ENCODE measurements around the gene IFNGR1.
A peak's percentile ranks its signal among the peaks of the same experiment; 100 is the strongest.
"Not testable (repeated sequence)": the region's sequence is repeated elsewhere in the genome, so short reads cannot be mapped to it uniquely, and the experiment has no call there.

The IFNGR1 gene

GRCh38 chr6:137235686-137236085 is 16.5 kb upstream of the IFNGR1 start:
- no peak for DNase-seq

GRCh38 chr6:137233911-137234863 is 15.0 kb upstream of the IFNGR1 start:
- DNase-seq = peak; percentile 41

DNA sequence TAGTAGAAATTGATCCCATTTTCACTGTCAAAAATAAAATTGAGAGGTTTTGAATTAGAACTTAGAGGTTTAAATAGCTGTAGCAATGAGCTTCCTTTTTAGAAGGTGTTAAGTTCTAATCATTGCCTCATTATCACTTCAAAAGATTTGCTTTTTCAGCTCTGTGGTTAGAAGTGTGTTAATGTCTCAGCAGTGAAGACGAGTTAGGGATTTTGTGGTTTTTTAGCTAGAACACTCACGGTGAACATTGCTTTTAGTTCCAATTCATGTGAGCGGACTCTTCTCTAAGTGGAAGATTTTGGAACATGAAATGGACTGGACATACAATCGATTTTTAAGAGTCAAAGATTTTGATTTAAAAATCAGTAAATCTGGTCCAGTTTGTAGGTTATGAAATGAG is 12.7 kb upstream of the IFNGR1 start:
- peak; percentile 38 for DNase-seq

GRCh38 chr6:137230956-137231555 is 11.9 kb upstream of the IFNGR1 start:
- no peak for DNase-seq

DNA sequence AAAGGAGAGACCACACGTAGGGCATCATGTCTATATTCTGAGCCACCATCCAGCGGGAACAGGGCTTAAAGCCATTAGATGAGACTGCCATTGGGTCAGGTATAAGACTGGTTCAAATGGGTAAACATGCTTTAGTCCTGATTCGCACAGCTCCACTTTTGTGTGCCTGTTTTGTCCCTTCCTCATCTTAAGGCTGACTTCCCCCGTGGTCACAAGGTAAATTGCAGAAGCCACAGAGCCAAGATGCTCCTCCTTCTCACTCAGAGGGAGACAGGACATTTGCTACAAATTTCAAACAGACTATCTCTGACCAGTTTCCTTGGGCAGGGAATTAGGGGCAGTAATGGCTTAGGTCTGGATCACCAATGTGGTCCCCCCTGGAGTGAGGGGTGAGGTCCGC is 11.4 kb upstream of the IFNGR1 start:
- no peak for DNase-seq

DNA sequence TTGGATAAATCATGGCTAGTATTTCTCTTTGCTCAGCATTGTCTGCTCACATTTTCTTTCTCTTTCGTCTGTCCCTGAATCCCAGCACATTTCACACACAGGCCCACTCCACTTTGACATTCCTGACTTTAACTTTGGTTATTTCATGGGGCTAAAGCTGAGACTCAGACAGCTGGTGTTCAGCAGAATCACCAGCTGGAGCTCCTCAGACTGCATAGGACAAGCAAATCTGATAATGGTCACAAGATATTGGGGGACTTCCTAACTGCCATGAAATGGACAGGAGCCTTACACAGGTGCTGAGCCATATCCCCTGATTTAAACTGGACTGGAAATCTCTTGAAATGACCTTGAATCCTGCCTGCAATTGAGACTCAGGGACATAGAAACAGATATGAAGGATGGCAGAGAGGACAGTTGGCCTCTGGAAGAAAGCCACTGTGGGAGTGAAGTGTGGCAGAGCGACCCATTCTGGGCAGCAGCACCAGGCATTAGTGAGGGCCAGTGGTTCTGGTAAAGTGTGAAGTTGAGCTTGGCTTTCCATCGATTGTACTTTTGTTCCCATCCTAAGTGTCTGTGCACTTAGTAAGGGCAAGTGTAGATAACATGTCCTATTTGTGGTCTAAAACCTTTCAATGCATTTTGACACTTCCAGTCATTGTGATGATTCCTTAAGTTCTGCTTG is 10.0 kb upstream of the IFNGR1 start:
- no peak for DNase-seq

DNA sequence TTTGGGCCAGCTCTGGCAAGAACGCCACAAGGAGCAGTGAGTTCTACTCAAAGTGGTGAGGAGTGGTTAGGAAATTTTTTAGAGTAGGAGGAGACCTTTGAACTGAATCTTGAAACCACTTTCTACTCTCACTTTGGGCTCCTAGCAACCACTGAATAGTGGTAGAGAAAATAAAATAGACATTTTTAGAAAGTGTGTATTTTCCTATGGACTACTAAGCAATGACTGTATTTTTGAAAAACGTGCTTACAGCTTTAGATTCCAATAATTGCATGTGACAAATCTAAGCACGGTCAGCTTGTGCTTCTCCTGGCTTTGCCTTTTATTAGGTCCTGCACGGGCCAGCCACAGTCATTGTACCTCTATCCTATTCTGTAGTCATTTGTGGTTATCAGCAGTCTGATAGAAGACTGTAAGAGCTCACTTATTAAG is 8.7 kb upstream of the IFNGR1 start:
- no peak for DNase-seq

- DNase-seq = no peak
Measured at GRCh38 chr6:137226697-137227096, 7.5 kb upstream of the IFNGR1 start.

GRCh38 chr6:137224799-137225198 is 5.6 kb upstream of the IFNGR1 start:
- DNase-seq = no peak

DNA sequence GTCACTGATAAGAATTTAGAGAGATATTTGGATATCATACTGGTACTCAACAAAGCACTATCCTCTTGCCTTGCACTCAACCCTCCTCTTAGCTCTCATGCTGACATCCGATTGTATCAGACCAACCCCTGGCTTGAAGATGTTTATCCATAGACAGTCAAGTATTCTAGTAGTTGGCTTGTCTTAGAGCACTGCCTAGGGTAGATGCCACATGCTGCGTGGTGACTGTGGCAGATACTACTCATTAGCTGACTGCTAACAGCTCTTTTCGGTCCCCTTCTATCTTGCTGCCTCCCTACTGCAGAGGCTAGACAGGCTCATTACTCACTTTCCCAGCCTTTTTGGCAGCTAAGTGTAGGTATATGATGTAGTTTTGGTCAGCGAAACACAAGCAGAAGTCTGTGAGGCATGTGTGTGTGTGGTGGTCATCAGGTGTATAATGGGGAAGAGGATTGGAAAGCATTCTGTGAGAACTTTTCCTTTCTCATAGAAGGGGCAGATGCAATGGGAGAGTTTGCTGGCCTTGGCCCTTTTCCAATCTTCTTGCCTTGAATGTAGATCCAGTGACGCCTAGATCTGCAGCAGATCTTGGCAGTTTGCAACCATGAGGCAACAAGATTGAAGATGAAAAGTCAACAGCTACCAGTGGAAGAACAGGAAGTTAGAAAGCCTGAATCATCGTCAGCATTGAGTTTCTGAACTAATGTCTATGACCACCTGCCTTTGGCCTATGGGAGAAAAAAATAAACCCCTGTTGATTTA is 4.4 kb upstream of the IFNGR1 start:
- no peak for DNase-seq

DNA sequence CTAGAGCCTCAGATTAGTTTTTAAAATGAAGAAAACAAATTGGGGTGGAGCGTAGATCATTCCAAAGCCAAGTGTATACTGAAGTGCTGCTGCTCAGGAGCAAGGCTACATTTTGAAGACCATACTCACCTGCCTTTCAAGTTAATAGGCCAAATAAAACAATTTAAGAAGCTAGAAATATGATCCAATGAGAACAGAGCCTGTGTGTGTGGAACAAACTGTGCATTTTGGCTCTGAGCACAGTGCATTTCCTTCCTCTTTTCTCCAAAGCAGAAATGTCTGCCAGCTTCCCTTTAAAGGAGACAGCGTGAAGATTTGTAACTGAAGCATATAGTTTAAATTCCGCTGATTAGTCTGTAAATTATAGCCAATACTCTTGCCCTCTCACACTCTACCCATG is 3.2 kb upstream of the IFNGR1 start:
- DNase-seq = no peak

DNA sequence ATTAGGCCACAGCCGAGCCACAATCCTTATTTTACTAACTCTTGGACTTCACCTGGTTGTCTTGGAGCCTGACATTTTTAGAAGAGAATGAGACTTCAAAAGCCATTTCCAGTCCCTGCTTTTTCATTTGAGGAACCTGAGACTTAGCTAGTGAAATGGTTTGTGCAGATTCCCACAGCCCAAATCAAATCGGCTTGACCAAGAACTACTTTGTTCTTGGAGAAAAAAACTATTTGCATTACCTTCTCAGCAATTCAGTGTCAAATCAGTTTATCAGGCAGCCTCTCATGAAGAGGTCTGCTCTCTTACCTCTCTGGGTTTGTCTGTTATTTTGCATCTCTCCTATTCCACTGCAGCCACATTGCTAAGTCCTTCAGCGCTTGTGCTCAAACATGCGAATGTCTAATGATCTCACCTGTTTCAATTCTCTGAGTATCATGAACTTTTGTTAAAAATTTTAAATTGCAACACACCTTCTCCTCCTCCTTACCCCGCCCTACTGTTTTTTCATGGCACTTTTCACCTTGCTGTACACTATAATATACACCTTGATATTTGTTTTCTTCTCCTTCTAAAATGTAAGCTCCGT is 573 bp upstream of the IFNGR1 start:
- no peak for DNase-seq

DNA sequence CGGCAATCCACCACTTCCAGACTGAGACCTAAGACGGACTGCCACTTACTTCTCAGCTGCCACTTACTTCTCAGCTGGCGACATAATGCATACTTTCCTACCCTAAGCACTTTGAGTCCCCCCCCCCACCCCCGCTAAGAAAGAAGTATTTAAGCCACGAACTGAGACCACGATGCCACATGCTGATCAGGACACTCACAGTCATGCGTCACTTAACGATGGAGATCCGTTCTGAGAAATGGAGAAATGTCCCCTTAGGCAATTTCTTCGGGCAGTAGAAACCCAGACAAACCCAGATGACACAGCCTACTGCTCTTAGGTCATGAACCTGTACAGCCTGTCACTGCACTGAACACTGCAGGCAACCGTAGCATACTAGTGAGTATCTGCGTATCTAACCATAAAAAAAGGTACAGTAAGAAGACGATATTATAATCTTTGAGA is 690 bp downstream of the IFNGR1 start:
- DNase-seq = peak; percentile 56

- peak; percentile 20 for DNase-seq
Measured at GRCh38 chr6:137217801-137218472, 1.2 kb downstream of the IFNGR1 start.

DNA sequence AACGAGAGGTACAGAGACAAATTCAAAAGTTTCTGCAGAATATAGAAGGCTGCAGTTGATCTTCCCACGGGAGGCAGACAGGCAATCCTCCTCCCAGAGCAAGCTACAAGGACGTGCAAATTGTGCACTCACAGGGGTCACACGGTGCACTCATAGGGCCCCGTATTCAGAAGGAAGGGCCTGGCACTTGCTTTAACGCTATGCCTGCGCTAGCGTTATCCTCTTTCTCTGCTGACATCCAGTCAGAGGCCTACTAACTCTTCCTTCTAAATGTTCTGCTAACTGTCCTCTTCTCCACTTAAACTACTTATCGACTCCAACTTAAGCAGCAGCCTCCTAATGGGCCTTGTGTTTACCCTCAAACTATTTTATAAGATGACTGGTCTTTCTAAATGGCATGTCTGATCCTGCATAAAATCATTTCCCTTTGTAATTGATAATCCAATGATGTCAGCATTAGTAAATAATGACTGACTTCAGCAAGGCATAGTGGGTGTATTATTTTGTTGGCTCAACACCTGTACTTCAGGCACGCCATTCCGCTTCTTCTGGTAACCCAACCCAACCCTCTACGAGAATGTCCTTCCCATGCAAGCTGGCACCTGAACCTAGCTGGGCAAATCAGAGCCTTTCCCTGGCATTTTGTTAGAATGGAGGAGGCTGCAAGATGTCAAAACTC is 2.2 kb downstream of the IFNGR1 start:
- no peak for DNase-seq

GRCh38 chr6:137216106-137216505 is 3.1 kb downstream of the IFNGR1 start:
- no peak for DNase-seq

- DNase-seq = not testable (repeated sequence)
Measured at GRCh38 chr6:137215630-137216029, 3.6 kb downstream of the IFNGR1 start.

DNA sequence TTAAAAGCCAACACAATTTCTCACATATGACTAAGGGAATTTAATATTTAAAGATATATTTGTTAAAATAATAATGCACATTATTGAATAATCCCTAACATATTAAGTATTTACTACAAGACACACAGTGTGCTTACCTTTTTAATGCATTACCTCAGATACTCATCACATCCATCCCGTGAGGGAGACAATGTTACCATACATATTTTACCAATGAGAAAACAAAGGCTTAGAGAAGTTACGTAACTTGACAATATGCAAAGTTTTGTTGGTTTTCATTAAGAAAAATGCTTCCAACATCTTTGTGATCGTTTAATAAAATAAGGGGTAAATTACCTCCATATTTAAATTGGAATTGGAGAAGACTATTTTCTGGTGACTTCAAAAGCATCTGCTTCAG is 4.3 kb downstream of the IFNGR1 start:
- DNase-seq = no peak

GRCh38 chr6:137213813-137214212 is 5.4 kb downstream of the IFNGR1 start:
- no peak for DNase-seq

- DNase-seq = no peak
Measured at GRCh38 chr6:137213331-137213740, 5.8 kb downstream of the IFNGR1 start.

- DNase-seq = no peak
Measured at GRCh38 chr6:137211910-137212309, 7.3 kb downstream of the IFNGR1 start.

Data from activated CD4-positive, alpha-beta T cell treated with anti-CD3 and anti-CD28 coated beads, Interleukin-2, amount 50 U/mL, for 16 hours (primary cell).